ENCODE measurements around the gene SCIN. TPM values are rescaled to one million over a fixed set of nuclear protein-coding genes. Genes with fewer than 3 reads are reported as not detected.
A peak's percentile ranks its signal among the peaks of the same experiment; 100 is the strongest.
"Not testable (repeated sequence)": the region's sequence is repeated elsewhere in the genome, so short reads cannot be mapped to it uniquely, and the experiment has no call there.

The SCIN gene
- total and polyA plus RNA-seq, 4 experiments from 2014 or later, result 0.07 to 0.25 (median 0.20) TPM; not detected in 1

GRCh38 chr7:12686891-12687717 is 116.6 kb downstream of the SCIN start, which contains the start of gene ARL4A:
Gene ARL4A, plus strand, starts transcription at chr7:12687633. Its CDS starts 622 bp downstream, at chr7:12688255.
- peak; percentile 86 to 90 (median 88) for DNase-seq
- peaks cover 21% of the 10 kb centered on the region for H3K4me1 ChIP-seq (ENCODE audit: insufficient read depth, low read length)
- peak within 1 kb of the TSS; percentile 61 to 89 for H3K4me3 ChIP-seq (ENCODE audit: low read length in 2 of 2)
- Mint-ChIP-seq H3K27ac (peak within 1 kb of the TSS; percentile 91 to 99 (median 97)), H3K36me3 (peaks cover 0 to 17% of the 10 kb centered on the region in 2 donors), H3K9me3 (no peaks in the 10 kb centered on the region), H3K4me3 (peak within 1 kb of the TSS; percentile 94 to 100 (median 96)), H3K4me1 (peaks cover 24 to 57% (median 36%) of the 10 kb centered on the region in 4 donors), H3K27me3 (no peaks in the 10 kb centered on the region)
- H3K27ac ChIP-seq (ENCODE audit: low read depth, low read length), result peak within 1 kb of the TSS; percentile 94
- POLR2A ChIA-PET (ENCODE audit: partially characterized antibody), result interaction anchor here (0.9 to 3.1 kb wide), 17 partner anchors 9 to 1747 kb away, joined by 3 to 33 read pairs (median 4); partner anchors contain the start of gene TMEM106B
- no peaks in the 10 kb centered on the region for H3K36me3 ChIP-seq (ENCODE audit: insufficient read depth, low read length)
- intact Hi-C loops (cut with micrococcal nuclease), result loop anchor here (1.0 to 10.0 kb wide), 10 partner anchors 12 to 1746 kb away; partner anchors contain the start of gene TMEM106B
- no peaks in the 10 kb centered on the region for H3K27me3 ChIP-seq (ENCODE audit: insufficient read depth, low read length)
- H3K9me3 ChIP-seq (ENCODE audit: control insufficient read depth in 1 of 2, low read length in 2 of 2), result no peaks in the 10 kb centered on the region
- CTCF ChIA-PET (ENCODE audit: partially characterized antibody), result interaction anchor here (0.6 to 7.0 kb wide), 32 partner anchors 10 to 1770 kb away, joined by 3 to 86 read pairs (median 5); no protein-coding TSS in a partner anchor

- Histone ChIP-seq H3K27ac (ENCODE audit: low read depth, low read length) (peak overlapping the region; percentile 94), H3K36me3 (ENCODE audit: insufficient read depth, low read length) (no peaks in the 10 kb centered on the region), H3K9me3 (ENCODE audit: control insufficient read depth in 1 of 2, low read length in 2 of 2) (no peaks in the 10 kb centered on the region), H3K27me3 (ENCODE audit: insufficient read depth, low read length) (no peaks in the 10 kb centered on the region), H3K4me1 (ENCODE audit: insufficient read depth, low read length) (peaks cover 21% of the 10 kb centered on the region), H3K4me3 (ENCODE audit: low read length in 2 of 2) (peak overlapping the region; percentile 61 to 89)
- ChIA-PET CTCF (ENCODE audit: partially characterized antibody) (interaction anchor here (0.6 to 7.0 kb wide), 19 partner anchors 9 to 1769 kb away, joined by 3 to 86 read pairs (median 5); no protein-coding TSS in a partner anchor), POLR2A (ENCODE audit: partially characterized antibody) (interaction anchor here (1.2 to 3.1 kb wide), 9 partner anchors 12 to 1748 kb away, joined by 3 to 33 read pairs (median 5); a partner anchor contains a TSS)
- Mint-ChIP-seq H3K9me3 (no peaks in the 10 kb centered on the region), H3K27me3 (no peaks in the 10 kb centered on the region), H3K4me3 (peak overlapping the region; percentile 94 to 100 (median 96)), H3K36me3 (peaks cover 0 to 17% of the 10 kb centered on the region in 2 donors), H3K4me1 (peaks cover 29 to 64% (median 40%) of the 10 kb centered on the region in 4 donors), H3K27ac (peak overlapping the region; percentile 91 to 99 (median 97))
- intact Hi-C loops (cut with micrococcal nuclease), result loop anchor here (1.0 to 10.0 kb wide), 6 partner anchors 165 to 1747 kb away; partner anchors contain the start of gene TMEM106B
- DNase-seq, result no peak
Observed at GRCh38 chr7:12687718-12688171, 117.2 kb downstream of the SCIN start.

- peaks cover 30% of the 10 kb centered on the region for H3K4me1 ChIP-seq (ENCODE audit: insufficient read depth, low read length)
- H3K36me3 ChIP-seq (ENCODE audit: insufficient read depth, low read length); DNase-seq; H3K4me3 ChIP-seq (ENCODE audit: low read length in 2 of 2); H3K27me3 ChIP-seq (ENCODE audit: insufficient read depth, low read length); H3K9me3 ChIP-seq (ENCODE audit: control insufficient read depth in 1 of 2, low read length in 2 of 2); H3K27ac ChIP-seq (ENCODE audit: low read depth, low read length); H3K9me3 Mint-ChIP-seq; H3K27me3 Mint-ChIP-seq: not testable (repeated sequence)
- Mint-ChIP-seq H3K4me3 (peak overlapping the region in 7 of 8 donors; percentile 21 to 100 (median 96)), H3K27ac (peak overlapping the region in 2 of 7 donors; percentile 91 to 95), H3K4me1 (peaks cover 34 to 70% (median 47%) of the 10 kb centered on the region in 4 donors), H3K36me3 (peaks cover 0 to 17% of the 10 kb centered on the region in 2 donors)
- POLR2A ChIA-PET (ENCODE audit: partially characterized antibody), result interaction anchor here (1.2 kb wide), 1 partner anchor 14 kb away, joined by 3 read pairs; no protein-coding TSS in a partner anchor
- CTCF ChIA-PET (ENCODE audit: partially characterized antibody), result interaction anchor here (1.1 to 7.0 kb wide), 3 partner anchors 14 to 40 kb away, joined by 3 to 86 read pairs (median 36); no protein-coding TSS in a partner anchor
- intact Hi-C loops (cut with micrococcal nuclease), result loop anchor here (5.0 to 10.0 kb wide), 3 partner anchors 166 to 434 kb away; no protein-coding TSS in a partner anchor
Observed at GRCh38 chr7:12688485-12689170, 118.1 kb downstream of the SCIN start.

GRCh38 chr7:12689451-12689850 is 118.9 kb downstream of the SCIN start:
- no peak overlapping the region for H3K27ac ChIP-seq (ENCODE audit: low read depth, low read length)
- CTCF ChIA-PET (ENCODE audit: partially characterized antibody), result interaction anchor here (1.1 to 7.0 kb wide), 3 partner anchors 26 to 40 kb away, joined by 3 to 86 read pairs (median 4); no protein-coding TSS in a partner anchor
- POLR2A ChIA-PET (ENCODE audit: partially characterized antibody), result no interaction called here
- no peaks in the 10 kb centered on the region for H3K27me3 Mint-ChIP-seq
- no peaks in the 10 kb centered on the region for H3K9me3 ChIP-seq (ENCODE audit: control insufficient read depth in 1 of 2, low read length in 2 of 2)
- peaks cover 36 to 74% (median 50%) of the 10 kb centered on the region in 4 donors for H3K4me1 Mint-ChIP-seq
- H3K9me3 Mint-ChIP-seq, result no peaks in the 10 kb centered on the region
- H3K27me3 ChIP-seq (ENCODE audit: insufficient read depth, low read length), result no peaks in the 10 kb centered on the region
- no peaks in the 10 kb centered on the region for H3K36me3 ChIP-seq (ENCODE audit: insufficient read depth, low read length)
- no peak for DNase-seq
- H3K36me3 Mint-ChIP-seq, result peaks cover 0 to 17% of the 10 kb centered on the region in 2 donors
- H3K27ac Mint-ChIP-seq, result peak overlapping the region in 3 of 7 donors; percentile 23 to 72 (median 37)
- H3K4me1 ChIP-seq (ENCODE audit: insufficient read depth, low read length), result peaks cover 31% of the 10 kb centered on the region
- H3K4me3 Mint-ChIP-seq, result peak overlapping the region in 2 of 8 donors; percentile 11 to 61
- intact Hi-C loops (cut with micrococcal nuclease), result loop anchor here (5.0 to 10.0 kb wide), 3 partner anchors 167 to 435 kb away; no protein-coding TSS in a partner anchor
- H3K4me3 ChIP-seq (ENCODE audit: low read length in 2 of 2), result no peak overlapping the region

- Mint-ChIP-seq H3K9me3 (no peaks in the 10 kb centered on the region), H3K4me3 (peak overlapping the region in 2 of 8 donors; percentile 11 to 40), H3K36me3 (peaks cover 0 to 17% of the 10 kb centered on the region in 2 donors), H3K27ac (peak overlapping the region in 4 of 7 donors; percentile 37 to 72 (median 52)), H3K27me3 (no peaks in the 10 kb centered on the region), H3K4me1 (peaks cover 36 to 80% (median 51%) of the 10 kb centered on the region in 4 donors)
- Histone ChIP-seq H3K9me3 (ENCODE audit: control insufficient read depth in 1 of 2, low read length in 2 of 2) (no peaks in the 10 kb centered on the region), H3K27me3 (ENCODE audit: insufficient read depth, low read length) (no peaks in the 10 kb centered on the region), H3K36me3 (ENCODE audit: insufficient read depth, low read length) (no peaks in the 10 kb centered on the region), H3K4me3 (ENCODE audit: low read length in 2 of 2) (no peak overlapping the region), H3K4me1 (ENCODE audit: insufficient read depth, low read length) (peaks cover 31% of the 10 kb centered on the region), H3K27ac (ENCODE audit: low read depth, low read length) (no peak overlapping the region)
- ChIA-PET POLR2A (ENCODE audit: partially characterized antibody) (no interaction called here), CTCF (ENCODE audit: partially characterized antibody) (interaction anchor here (0.9 to 7.0 kb wide), 7 partner anchors 9 to 571 kb away, joined by 3 to 86 read pairs (median 3); no protein-coding TSS in a partner anchor)
- intact Hi-C loops (cut with micrococcal nuclease), result no loop called here
- DNase-seq, result no peak
Observed at GRCh38 chr7:12690041-12690878, 119.7 kb downstream of the SCIN start.

- H3K36me3 ChIP-seq (ENCODE audit: insufficient read depth, low read length); H3K4me3 ChIP-seq (ENCODE audit: low read length in 2 of 2); DNase-seq; H3K27ac ChIP-seq (ENCODE audit: low read depth, low read length); H3K27me3 Mint-ChIP-seq; intact Hi-C loops (cut with micrococcal nuclease); H3K4me3 Mint-ChIP-seq; POLR2A ChIA-PET (ENCODE audit: partially characterized antibody); H3K9me3 ChIP-seq (ENCODE audit: control insufficient read depth in 1 of 2, low read length in 2 of 2); H3K27me3 ChIP-seq (ENCODE audit: insufficient read depth, low read length); CTCF ChIA-PET (ENCODE audit: partially characterized antibody); H3K9me3 Mint-ChIP-seq: not testable (repeated sequence)
- Mint-ChIP-seq H3K36me3 (peaks cover 0 to 17% of the 10 kb centered on the region in 2 donors), H3K4me1 (peaks cover 29 to 68% (median 41%) of the 10 kb centered on the region in 4 donors), H3K27ac (peak overlapping the region in 2 of 7 donors; percentile 48 to 65)
- peaks cover 26% of the 10 kb centered on the region for H3K4me1 ChIP-seq (ENCODE audit: insufficient read depth, low read length)
Observed at GRCh38 chr7:12691388-12691787, 120.9 kb downstream of the SCIN start.

Measured in CD4-positive, alpha-beta memory T cell (primary cell).